Breast epithelium (tissue), 4 donors: ENCODE measurements around the gene UBASH3B. TPM values are rescaled to one million over a fixed set of nuclear protein-coding genes. Genes with fewer than 3 reads are reported as not detected.

Source experiments
- DNase-seq, 2 donors: peaks; one replicate each; pipeline ENCODE4 v3.0.0-alpha.2; 2019; ENCODE audit warnings: low spot score in 2 of 2
- H3K27ac ChIP-seq, 2 donors: fragments of 200-600 bp; sonication (generic) in 1 of 2; one replicate each; pipeline ENCODE4 v1.5.1; 2016 to 2019; ENCODE audit warnings: mild to moderate bottlenecking in 1 of 2
- H3K27me3 ChIP-seq, 2 donors: fragments of 200-600 bp; sonication (generic) in 1 of 2; one replicate each; pipeline versions ENCODE4 v1.5.1 to v1.6.0; 2017 to 2019; ENCODE audit warnings: control low read depth in 1 of 2, mild to moderate bottlenecking in 1 of 2
- H3K36me3 ChIP-seq: fragments of 200-600 bp; one replicate; pipeline ENCODE4 v1.5.1; 2019
- H3K4me1 ChIP-seq, 2 donors: fragments of 200-600 bp; sonication (generic); one replicate each; pipeline ENCODE4 v1.5.1; 2016 to 2019; ENCODE audit warnings: control low read depth in 1 of 2
- H3K4me3 ChIP-seq, 3 donors: fragments of 200-600 bp; sonication (generic); 1 replicate in 2 of 3; 2 replicates in 1 of 3; pipeline ENCODE4 v1.5.1; 2016 to 2019; ENCODE audit warnings: mild to moderate bottlenecking in 3 of 3, moderate library complexity in 2 of 3
- H3K9me3 ChIP-seq, 2 donors: fragments of 200-600 bp; sonication (generic) in 1 of 2; one replicate each; pipeline ENCODE4 v1.5.1; 2016 to 2019; ENCODE audit warnings: control low read depth in 1 of 2
- CTCF ChIP-seq, 3 donors: fragments of 450-650 bp; IDR thresholded peaks; one replicate each; pipeline ENCODE4 v1.5.1; 2016 to 2017; ENCODE audit warnings: antibody characterized with exemption in 3 of 3, mild to moderate bottlenecking in 3 of 3, moderate library complexity in 3 of 3
- POLR2A ChIP-seq: fragments of 450-650 bp; IDR thresholded peaks from one replicate; pipeline ENCODE4 v1.6.1; 2016; ENCODE audit warnings: antibody characterized with exemption, mild to moderate bottlenecking, moderate library complexity
- POLR2AphosphoS5 ChIP-seq, 3 donors: sonication (generic); formaldehyde crosslinking; IDR thresholded peaks; one replicate each; pipeline ENCODE4 v1.6.1; 2017; ENCODE audit warnings: antibody characterized with exemption in 3 of 3
- intact Hi-C: fragments of 100-400 bp; cut with DNase I; formaldehyde crosslinking; loops from one replicate; pipeline ENCODE4 v1.15.1; 2023; ENCODE audit warnings: low total_unique reads
- total RNA-seq, 3 donors: library from RNA; depleted of rRNA; stranded (reverse); fragments of >200 nt; gene quantifications; one replicate each; pipeline ENCODE4 v1.1.0, GENCODE V29; 2016

Gene UBASH3B
- total RNA-seq, 3 donors from 2014 or later: 4.7 to 6.2 (median 4.8) TPM

- H3K9me3 ChIP-seq: no peaks in the 10 kb centered on the region
- no peaks in the 10 kb centered on the region for H3K36me3 ChIP-seq
- no peak overlapping the region for H3K4me3 ChIP-seq
- no peak overlapping the region for H3K27ac ChIP-seq
- no peak for DNase-seq
- H3K4me1 ChIP-seq: no peaks in the 10 kb centered on the region
- TF ChIP-seq POLR2AphosphoS5 (IDR thresholded peaks at IDR 0.05) (no peak), POLR2A (no peak), CTCF (IDR thresholded peaks at IDR 0.05) (no peak)
- intact Hi-C loops: no loop called here
- no peaks in the 10 kb centered on the region for H3K27me3 ChIP-seq
Observed at GRCh38 chr11:122697636-122698167, 42.2 kb downstream of the UBASH3B start.

- Histone ChIP-seq H3K9me3 (no peaks in the 10 kb centered on the region), H3K4me3 (no peak overlapping the region), H3K27ac (no peak overlapping the region), H3K27me3 (no peaks in the 10 kb centered on the region), H3K36me3 (no peaks in the 10 kb centered on the region), H3K4me1 (no peaks in the 10 kb centered on the region)
- no peak for DNase-seq
- intact Hi-C loops: no loop called here
- TF ChIP-seq POLR2A: no peak
- no peak for TF ChIP-seq POLR2AphosphoS5 (IDR thresholded peaks at IDR 0.05)
- no peak for TF ChIP-seq CTCF (IDR thresholded peaks at IDR 0.05)
Observed at GRCh38 chr11:122698392-122698791, 42.9 kb downstream of the UBASH3B start.

GRCh38 chr11:122700666-122701065 lies 45.1 kb downstream of the UBASH3B start:
- no peaks in the 10 kb centered on the region for H3K36me3 ChIP-seq
- DNase-seq: no peak
- no peak overlapping the region for H3K27ac ChIP-seq
- H3K27me3 ChIP-seq: no peaks in the 10 kb centered on the region
- H3K4me1 ChIP-seq: no peaks in the 10 kb centered on the region
- intact Hi-C loops: no loop called here
- TF ChIP-seq CTCF (IDR thresholded peaks at IDR 0.05): no peak
- no peak for TF ChIP-seq POLR2AphosphoS5 (IDR thresholded peaks at IDR 0.05)
- no peak for TF ChIP-seq POLR2A
- no peak overlapping the region for H3K4me3 ChIP-seq
- no peaks in the 10 kb centered on the region for H3K9me3 ChIP-seq

- Histone ChIP-seq H3K27ac (no peak overlapping the region), H3K4me1 (no peaks in the 10 kb centered on the region), H3K4me3 (no peak overlapping the region), H3K36me3 (no peaks in the 10 kb centered on the region), H3K27me3 (no peaks in the 10 kb centered on the region), H3K9me3 (no peaks in the 10 kb centered on the region)
- intact Hi-C loops: no loop called here
- TF ChIP-seq CTCF (IDR thresholded peaks at IDR 0.05) (no peak), POLR2AphosphoS5 (IDR thresholded peaks at IDR 0.05) (no peak), POLR2A (no peak)
- DNase-seq: no peak
Observed at GRCh38 chr11:122701143-122701542, 45.6 kb downstream of the UBASH3B start.

- Histone ChIP-seq H3K9me3 (no peaks in the 10 kb centered on the region), H3K36me3 (no peaks in the 10 kb centered on the region), H3K4me1 (no peaks in the 10 kb centered on the region), H3K4me3 (no peak overlapping the region), H3K27me3 (no peaks in the 10 kb centered on the region), H3K27ac (no peak overlapping the region)
- TF ChIP-seq POLR2A (no peak), POLR2AphosphoS5 (IDR thresholded peaks at IDR 0.05) (no peak), CTCF (IDR thresholded peaks at IDR 0.05) (no peak)
- no peak for DNase-seq
- intact Hi-C loops: no loop called here
Observed at GRCh38 chr11:122703541-122704272, 48.2 kb downstream of the UBASH3B start.
